Caco-2 (cell line): Measurements from ENCODE around the gene CGRRF1. TPM values are rescaled to one million over a fixed set of nuclear protein-coding genes. Genes with fewer than 3 reads are reported as not detected.

ENCODE experiments used
- BruUV-seq: library from RNA; stranded (reverse); fragments of 400-500 nt; replicated peaks from 2 replicates; lab custom pipeline; 2021; lab: Mats Ljungman, UMichigan
- CTCF ChIA-PET: fragments of 300-600 bp; sonication (Branson Sonifier 250); formaldehyde crosslinking; loops from one replicate; lab custom pipeline; 2022; ENCODE audit warnings: antibody characterized with exemption; lab: Charles Lee
- POLR2A ChIA-PET: fragments of 300-600 bp; sonication (Branson Sonifier 250); formaldehyde crosslinking; loops from one replicate; lab custom pipeline; 2022; ENCODE audit warnings: antibody characterized with exemption; lab: Charles Lee
- DNase-seq, 2 experiments: peaks; one replicate each; pipeline versions ENCODE4 v3.0.0 to v3.0.0-alpha.2; 2020 to 2022
- H3K27me3 ChIP-seq: replicated peaks from 2 replicates; pipeline ENCODE4 v1.6.0; 2011; ENCODE audit warnings: low read length; ENCODE audit not compliant: control insufficient read depth, insufficient read depth
- H3K36me3 ChIP-seq: 2 replicates; pipeline ENCODE4 v1.5.1; 2011; ENCODE audit warnings: low read length; ENCODE audit not compliant: control insufficient read depth, insufficient read depth
- H3K4me1 ChIP-seq: fragments of 250-450 bp; sonication (Bioruptor Pico); 2 replicates; pipeline ENCODE4 v1.5.1; 2020; ENCODE audit warnings: mild to moderate bottlenecking
- H3K4me3 ChIP-seq: 2 replicates; pipeline ENCODE4 v1.5.1; 2011; ENCODE audit warnings: low read depth, mild to moderate bottlenecking, control low read depth, low read length
- H3K9me3 ChIP-seq: fragments of 250-450 bp; sonication (Bioruptor Pico); 2 replicates; pipeline ENCODE4 v1.5.1; 2020; ENCODE audit warnings: mild to moderate bottlenecking, moderate library complexity
- H3K27ac Mint-ChIP-seq: one replicate; pipeline ENCODE4 v1.8.0; 2022; ENCODE audit warnings: mixed read lengths; ENCODE audit not compliant: unreplicated experiment
- H3K27me3 Mint-ChIP-seq: one replicate; pipeline ENCODE4 v1.8.0; 2022; ENCODE audit warnings: mixed read lengths; ENCODE audit not compliant: insufficient read depth, unreplicated experiment
- H3K36me3 Mint-ChIP-seq: one replicate; pipeline ENCODE4 v1.8.0; 2022; ENCODE audit warnings: mild to moderate bottlenecking, mixed read lengths; ENCODE audit not compliant: insufficient read depth, unreplicated experiment
- H3K4me1 Mint-ChIP-seq: one replicate; pipeline ENCODE4 v1.8.0; 2022; ENCODE audit warnings: low read depth, mixed read lengths; ENCODE audit not compliant: unreplicated experiment
- H3K4me3 Mint-ChIP-seq: one replicate; pipeline ENCODE4 v1.8.0; 2022; ENCODE audit warnings: mild to moderate bottlenecking, moderate library complexity, mixed read lengths; ENCODE audit not compliant: unreplicated experiment
- H3K9me3 Mint-ChIP-seq: one replicate; pipeline ENCODE4 v1.8.0; 2022; ENCODE audit warnings: mixed read lengths; ENCODE audit not compliant: unreplicated experiment
- CTCF ChIP-seq, 2 experiments: fragments of 200-600 bp in 1 of 2; IDR thresholded peaks; 1 replicate in 1 of 2; 2 replicates in 1 of 2; pipeline versions ENCODE4 v1.5.1 to v1.8.0; 2011 to 2022; ENCODE audit warnings: antibody characterized with exemption in 1 of 2, control low read depth in 1 of 2, inconsistent platforms in 1 of 2, low read depth in 1 of 2, low read length in 1 of 2, mild to moderate bottlenecking in 1 of 2, moderate library complexity in 1 of 2; ENCODE audit not compliant: insufficient read depth in 1 of 2, severe bottlenecking in 1 of 2, unreplicated experiment in 1 of 2
- intact Hi-C: fragments of 100-400 bp; cut with micrococcal nuclease; formaldehyde crosslinking; loops from one replicate; pipeline ENCODE4 v1.10.0; 2022; ENCODE audit not compliant: unreplicated experiment
- total RNA-seq: library from RNA; stranded (reverse); gene quantifications from 2 replicates; pipeline ENCODE4 v1.2.3, GENCODE V29; 2022

CGRRF1 gene
- total RNA-seq, 1 experiment from 2014 or later: 12.3 TPM

GRCh38 chr14:54471641-54472040, 38.1 kb upstream of the CGRRF1 start:
- peaks cover 51% of the 10 kb centered on the region for H3K36me3 Mint-ChIP-seq
- ChIA-PET CTCF (no interaction called here), POLR2A (no interaction called here)
- DNase-seq: no peak
- Histone ChIP-seq H3K9me3 (peaks cover 7% of the 10 kb centered on the region), H3K27me3 (no peaks in the 10 kb centered on the region), H3K4me3 (no peak overlapping the region), H3K36me3 (no peaks in the 10 kb centered on the region), H3K4me1 (peaks cover 29% of the 10 kb centered on the region)
- peaks cover 14% of the 10 kb centered on the region for H3K9me3 Mint-ChIP-seq
- BruUV-seq: no TSS peak
- peaks cover 11% of the 10 kb centered on the region for H3K4me1 Mint-ChIP-seq
- no peaks in the 10 kb centered on the region for H3K27me3 Mint-ChIP-seq
- peak overlapping the region; percentile 46 for H3K27ac Mint-ChIP-seq
- intact Hi-C loops: no loop called here
- H3K4me3 Mint-ChIP-seq: no peak overlapping the region
- no peak for TF ChIP-seq CTCF (IDR thresholded peaks at IDR 0.05; ENCODE audit: insufficient read depth in 1 of 2, low read depth in 1 of 2, low read length in 1 of 2, severe bottlenecking in 1 of 2, unreplicated experiment in 1 of 2)

GRCh38 chr14:54472315-54472714, 37.4 kb upstream of the CGRRF1 start:
- no peak for DNase-seq
- H3K9me3 Mint-ChIP-seq: peaks cover 9% of the 10 kb centered on the region
- no peak overlapping the region for H3K27ac Mint-ChIP-seq
- H3K36me3 ChIP-seq: no peaks in the 10 kb centered on the region
- CTCF ChIA-PET: no interaction called here
- H3K36me3 Mint-ChIP-seq: peaks cover 51% of the 10 kb centered on the region
- intact Hi-C loops: no loop called here
- H3K27me3 ChIP-seq: no peaks in the 10 kb centered on the region
- POLR2A ChIA-PET: no interaction called here
- peaks cover 4% of the 10 kb centered on the region for H3K9me3 ChIP-seq
- peaks cover 29% of the 10 kb centered on the region for H3K4me1 ChIP-seq
- peaks cover 11% of the 10 kb centered on the region for H3K4me1 Mint-ChIP-seq
- H3K4me3 Mint-ChIP-seq: no peak overlapping the region
- no peaks in the 10 kb centered on the region for H3K27me3 Mint-ChIP-seq
- no TSS peak for BruUV-seq
- no peak overlapping the region for H3K4me3 ChIP-seq
- no peak for TF ChIP-seq CTCF (IDR thresholded peaks at IDR 0.05; ENCODE audit: insufficient read depth in 1 of 2, low read depth in 1 of 2, low read length in 1 of 2, severe bottlenecking in 1 of 2, unreplicated experiment in 1 of 2)

- no peaks in the 10 kb centered on the region for H3K27me3 ChIP-seq
- H3K36me3 ChIP-seq: no peaks in the 10 kb centered on the region
- Mint-ChIP-seq H3K27ac (no peak overlapping the region), H3K27me3 (no peaks in the 10 kb centered on the region), H3K9me3 (no peaks in the 10 kb centered on the region), H3K4me3 (no peak overlapping the region), H3K4me1 (peaks cover 11% of the 10 kb centered on the region), H3K36me3 (peaks cover 60% of the 10 kb centered on the region)
- CTCF ChIA-PET: no interaction called here
- POLR2A ChIA-PET: interaction anchor here (1.5 kb wide), 1 partner anchor 14 kb away, joined by 5 read pairs; the partner anchor contains the start of gene GMFB
- intact Hi-C loops: no loop called here
- no peak for TF ChIP-seq CTCF (IDR thresholded peaks at IDR 0.05; ENCODE audit: insufficient read depth in 1 of 2, low read depth in 1 of 2, low read length in 1 of 2, severe bottlenecking in 1 of 2, unreplicated experiment in 1 of 2)
- peaks cover 29% of the 10 kb centered on the region for H3K4me1 ChIP-seq
- H3K4me3 ChIP-seq: no peak overlapping the region
- no TSS peak for BruUV-seq
- DNase-seq: no peak
- no peaks in the 10 kb centered on the region for H3K9me3 ChIP-seq
Measured at GRCh38 chr14:54474232-54474793, 35.4 kb upstream of the CGRRF1 start.
